ENCODE data around the gene HOXA9. TPM values are rescaled to one million over a fixed set of nuclear protein-coding genes. Genes with fewer than 3 reads are reported as not detected.

The HOXA9 gene
- total RNA-seq, 1 donor from 2014 or later = not detected

DNA sequence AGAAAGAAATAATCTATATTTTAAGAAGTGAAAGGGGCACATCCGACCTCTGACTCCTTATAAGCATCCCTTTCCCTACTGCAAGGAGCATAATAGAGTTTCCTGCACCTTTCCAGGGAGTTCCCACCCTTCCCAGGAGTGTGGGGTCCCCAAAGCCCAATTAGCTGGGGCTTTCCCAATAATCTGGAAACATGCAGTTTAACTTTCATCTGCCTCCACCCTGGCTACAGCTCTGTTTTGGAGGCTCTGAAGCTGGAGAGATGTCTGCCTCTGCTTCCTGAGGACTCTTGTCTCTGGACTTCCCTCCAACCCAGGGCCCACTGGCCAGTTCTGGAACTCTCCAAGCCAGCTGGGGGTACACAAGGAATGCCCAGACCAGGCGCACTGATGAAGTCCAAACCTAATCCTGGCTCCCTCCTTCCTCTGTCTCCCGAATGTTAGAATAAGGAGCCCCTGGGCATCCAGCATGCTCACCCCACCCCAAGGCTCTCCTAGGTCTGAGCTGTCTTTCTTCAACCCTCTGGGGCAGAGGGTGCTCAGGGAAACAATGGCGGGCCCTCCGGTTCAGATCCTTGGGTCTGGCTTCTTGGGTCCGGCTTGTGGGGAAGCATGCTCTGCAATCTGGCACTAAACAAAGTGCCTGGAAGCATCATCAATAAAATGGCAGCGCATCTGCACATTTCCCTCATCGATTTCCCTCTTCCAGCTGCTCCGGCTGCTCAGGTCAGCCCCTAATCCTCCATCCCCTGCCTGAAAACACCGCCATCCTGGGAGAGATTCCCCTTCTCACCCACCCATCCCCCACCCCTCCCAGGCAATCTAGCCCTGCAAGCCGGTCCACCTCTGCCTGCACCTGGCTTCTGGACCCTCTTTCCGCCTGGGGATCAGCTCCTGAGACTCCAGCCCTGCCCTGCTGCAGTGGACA is 48.1 kb downstream of the HOXA9 start:
- Histone ChIP-seq H3K27me3 (ENCODE audit: control insufficient read depth, insufficient read depth, low read length) (peaks cover 64% of the 10 kb centered on the region), H3K36me3 (ENCODE audit: control insufficient read depth, insufficient read depth, low read length) (no peaks in the 10 kb centered on the region), H3K4me3 (ENCODE audit: low read depth, low read length) (no peak overlapping the region)
- DNase-seq (ENCODE audit: low read depth) (no peak), FAIRE-seq (no peak)
- TF ChIP-seq, protein P1, sequence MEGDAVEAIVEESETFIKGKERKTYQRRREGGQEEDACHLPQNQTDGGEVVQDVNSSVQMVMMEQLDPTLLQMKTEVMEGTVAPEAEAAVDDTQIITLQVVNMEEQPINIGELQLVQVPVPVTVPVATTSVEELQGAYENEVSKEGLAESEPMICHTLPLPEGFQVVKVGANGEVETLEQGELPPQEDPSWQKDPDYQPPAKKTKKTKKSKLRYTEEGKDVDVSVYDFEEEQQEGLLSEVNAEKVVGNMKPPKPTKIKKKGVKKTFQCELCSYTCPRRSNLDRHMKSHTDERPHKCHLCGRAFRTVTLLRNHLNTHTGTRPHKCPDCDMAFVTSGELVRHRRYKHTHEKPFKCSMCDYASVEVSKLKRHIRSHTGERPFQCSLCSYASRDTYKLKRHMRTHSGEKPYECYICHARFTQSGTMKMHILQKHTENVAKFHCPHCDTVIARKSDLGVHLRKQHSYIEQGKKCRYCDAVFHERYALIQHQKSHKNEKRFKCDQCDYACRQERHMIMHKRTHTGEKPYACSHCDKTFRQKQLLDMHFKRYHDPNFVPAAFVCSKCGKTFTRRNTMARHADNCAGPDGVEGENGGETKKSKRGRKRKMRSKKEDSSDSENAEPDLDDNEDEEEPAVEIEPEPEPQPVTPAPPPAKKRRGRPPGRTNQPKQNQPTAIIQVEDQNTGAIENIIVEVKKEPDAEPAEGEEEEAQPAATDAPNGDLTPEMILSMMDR (IDR thresholded peaks at IDR 0.05; ENCODE audit: insufficient read depth, low read length, severe bottlenecking) = no peak

DNA sequence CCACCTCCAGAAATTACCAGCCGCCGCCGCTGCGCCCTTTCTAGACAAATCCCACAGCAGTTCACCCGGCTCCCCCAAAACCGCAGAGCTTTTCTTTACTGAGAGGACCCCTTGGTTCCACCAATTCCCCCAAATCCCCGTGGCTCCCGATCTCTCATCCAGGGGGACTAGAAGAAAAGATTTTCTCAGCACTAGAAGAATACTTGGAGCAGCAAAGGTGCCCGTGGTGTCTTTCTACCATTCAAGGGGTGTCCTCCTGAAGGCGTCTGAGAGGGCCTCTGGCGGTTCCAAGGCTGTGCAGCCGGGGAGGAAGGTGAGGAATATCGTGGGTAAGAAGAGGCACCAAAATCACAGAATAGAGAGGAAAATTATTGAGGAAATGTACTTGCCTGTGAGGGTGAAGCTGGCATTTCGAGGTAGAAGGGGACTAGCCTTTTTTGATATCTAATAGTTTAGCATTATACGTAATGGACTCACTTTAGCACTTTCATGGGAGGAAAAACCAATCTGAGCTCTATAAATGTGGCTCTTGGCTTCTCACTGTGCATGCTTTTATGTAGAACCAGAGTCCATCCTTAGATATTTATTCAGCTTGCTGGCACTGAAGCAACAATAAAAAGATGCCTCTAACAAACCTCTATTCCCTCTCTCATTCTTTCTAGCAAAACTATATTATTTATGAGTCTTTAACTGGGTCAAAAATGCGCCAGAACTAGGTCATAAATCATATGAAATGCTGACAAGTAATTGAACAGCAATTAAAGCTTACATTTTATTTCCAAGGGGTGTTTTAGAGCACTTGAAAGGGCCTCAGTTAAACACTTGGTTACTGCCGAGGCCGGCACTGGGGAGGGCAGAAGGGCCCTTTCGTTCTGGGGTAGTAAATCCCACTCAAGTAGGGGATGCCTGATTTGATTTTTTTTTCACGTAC is 49.0 kb downstream of the HOXA9 start:
- no peak overlapping the region for H3K4me3 ChIP-seq (ENCODE audit: low read depth, low read length)
- TF ChIP-seq, protein P1 (IDR thresholded peaks at IDR 0.05; ENCODE audit: insufficient read depth, low read length, severe bottlenecking) = no peak
- H3K27me3 ChIP-seq (ENCODE audit: control insufficient read depth, insufficient read depth, low read length) = peaks cover 65% of the 10 kb centered on the region
- FAIRE-seq (no peak), DNase-seq (ENCODE audit: low read depth) (no peak)
- H3K36me3 ChIP-seq (ENCODE audit: control insufficient read depth, insufficient read depth, low read length) = no peaks in the 10 kb centered on the region

DNA sequence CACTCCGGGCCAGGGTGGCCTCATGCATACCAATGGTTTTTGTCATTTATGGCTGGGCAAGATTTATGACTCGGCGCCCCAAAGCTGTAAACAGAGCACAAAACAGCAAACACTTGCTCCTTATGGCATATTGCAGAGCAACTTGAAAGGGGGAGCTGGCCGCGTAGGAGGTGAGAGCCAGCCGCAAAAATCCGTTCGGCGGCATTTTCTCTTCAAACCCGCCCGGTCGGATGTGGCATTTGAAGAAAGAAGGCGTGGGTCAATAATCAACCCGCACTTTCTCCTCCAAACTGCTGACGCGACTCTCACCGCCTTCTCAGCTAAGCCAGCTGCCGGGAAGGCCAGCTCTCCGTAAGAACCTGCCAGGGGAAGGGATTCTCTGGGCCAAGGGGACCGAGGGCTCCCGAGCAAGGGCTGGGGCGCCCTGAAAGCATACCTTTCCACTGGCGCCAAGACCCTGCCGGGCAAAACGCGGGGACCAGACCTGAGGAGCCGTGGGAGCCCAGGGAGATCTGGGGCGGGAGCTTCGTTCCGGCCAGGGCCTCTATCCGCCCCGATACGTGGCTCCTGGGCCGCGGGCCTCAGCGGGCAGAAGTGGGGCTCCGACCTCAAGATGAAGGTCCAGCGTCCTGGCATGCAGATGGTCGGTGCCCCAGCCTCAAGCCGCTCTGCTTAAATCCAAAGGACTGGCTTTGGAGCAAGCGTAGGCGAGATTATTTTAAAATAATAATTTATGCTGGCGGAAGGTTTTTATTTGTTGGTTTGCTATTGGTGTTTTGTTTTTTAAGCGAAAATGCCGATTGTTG is 49.9 kb downstream of the HOXA9 start:
- DNase-seq (ENCODE audit: low read depth) (no peak), FAIRE-seq (no peak)
- no peak overlapping the region for H3K4me3 ChIP-seq (ENCODE audit: low read depth, low read length)
- H3K36me3 ChIP-seq (ENCODE audit: control insufficient read depth, insufficient read depth, low read length) = no peaks in the 10 kb centered on the region
- TF ChIP-seq, protein P1 (IDR thresholded peaks at IDR 0.05; ENCODE audit: insufficient read depth, low read length, severe bottlenecking) = no peak
- H3K27me3 ChIP-seq (ENCODE audit: control insufficient read depth, insufficient read depth, low read length) = peaks cover 67% of the 10 kb centered on the region

DNA sequence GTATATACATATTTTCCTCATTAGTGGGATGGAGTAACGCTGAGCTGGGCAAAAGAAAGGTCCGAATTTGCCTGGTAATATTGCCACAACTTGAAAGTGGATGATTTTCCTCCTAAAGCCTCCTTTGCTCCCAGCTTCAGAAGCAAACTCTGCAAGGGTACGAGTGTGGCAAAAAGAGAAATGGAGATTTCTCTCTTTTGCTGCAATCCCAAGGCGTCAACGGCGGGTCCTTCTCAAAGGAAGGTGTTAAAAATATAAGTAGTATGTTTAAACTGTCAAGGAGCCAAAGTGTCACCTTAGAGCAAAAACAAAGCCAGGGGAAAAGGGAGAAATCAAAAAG is 50.5 kb downstream of the HOXA9 start:
- TF ChIP-seq, protein P1 (IDR thresholded peaks at IDR 0.05; ENCODE audit: insufficient read depth, low read length, severe bottlenecking) = no peak
- no peaks in the 10 kb centered on the region for H3K36me3 ChIP-seq (ENCODE audit: control insufficient read depth, insufficient read depth, low read length)
- H3K4me3 ChIP-seq (ENCODE audit: low read depth, low read length) = no peak overlapping the region
- no peak for DNase-seq (ENCODE audit: low read depth)
- peaks cover 70% of the 10 kb centered on the region for H3K27me3 ChIP-seq (ENCODE audit: control insufficient read depth, insufficient read depth, low read length)
- no peak for FAIRE-seq

DNA sequence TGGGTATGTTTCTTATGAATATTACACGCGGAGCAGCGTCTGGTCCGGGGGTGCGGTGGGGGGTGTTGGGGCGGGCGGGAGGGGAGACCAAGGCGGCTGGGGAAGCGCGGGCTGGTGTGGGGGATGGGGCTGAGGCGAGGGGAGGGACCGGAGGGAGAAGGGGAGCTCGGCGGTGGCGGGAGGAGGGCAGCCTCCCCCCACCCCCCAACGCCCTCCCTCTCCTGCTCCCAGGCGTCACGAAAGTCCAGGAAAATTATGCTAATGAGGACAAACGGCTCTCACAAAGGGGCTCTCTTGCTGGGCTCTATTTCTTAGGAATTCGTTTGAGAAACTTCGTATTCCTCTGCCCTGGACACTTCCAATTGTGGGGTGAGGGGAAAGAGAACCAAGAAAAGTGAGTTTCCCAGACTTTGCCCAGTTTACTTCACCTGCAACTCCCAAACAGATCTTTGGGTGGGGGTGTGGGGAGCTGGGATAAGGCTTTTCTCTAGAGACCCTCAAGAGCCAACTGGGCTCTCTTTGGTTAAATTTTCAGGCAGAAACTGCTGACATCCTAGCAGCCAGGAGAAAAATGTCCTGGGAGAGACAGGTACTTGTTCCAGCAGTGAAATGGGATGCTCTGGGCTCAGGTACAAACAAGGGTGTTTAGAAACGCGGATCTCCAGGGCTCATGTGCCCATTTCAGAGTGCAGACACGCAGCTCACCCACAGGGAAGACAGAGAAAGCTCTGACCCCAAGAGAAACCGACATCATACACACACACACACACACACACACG is 51.2 kb downstream of the HOXA9 start:
- H3K36me3 ChIP-seq (ENCODE audit: control insufficient read depth, insufficient read depth, low read length) = no peaks in the 10 kb centered on the region
- TF ChIP-seq, protein P1 (IDR thresholded peaks at IDR 0.05; ENCODE audit: insufficient read depth, low read length, severe bottlenecking) = no peak
- H3K4me3 ChIP-seq (ENCODE audit: low read depth, low read length) = no peak overlapping the region
- peaks cover 71% of the 10 kb centered on the region for H3K27me3 ChIP-seq (ENCODE audit: control insufficient read depth, insufficient read depth, low read length)
- FAIRE-seq = no peak
- no peak for DNase-seq (ENCODE audit: low read depth)

Data from bronchial epithelial cell (primary cell).